ENCODE measurements around the gene CCDC183.

DNA sequence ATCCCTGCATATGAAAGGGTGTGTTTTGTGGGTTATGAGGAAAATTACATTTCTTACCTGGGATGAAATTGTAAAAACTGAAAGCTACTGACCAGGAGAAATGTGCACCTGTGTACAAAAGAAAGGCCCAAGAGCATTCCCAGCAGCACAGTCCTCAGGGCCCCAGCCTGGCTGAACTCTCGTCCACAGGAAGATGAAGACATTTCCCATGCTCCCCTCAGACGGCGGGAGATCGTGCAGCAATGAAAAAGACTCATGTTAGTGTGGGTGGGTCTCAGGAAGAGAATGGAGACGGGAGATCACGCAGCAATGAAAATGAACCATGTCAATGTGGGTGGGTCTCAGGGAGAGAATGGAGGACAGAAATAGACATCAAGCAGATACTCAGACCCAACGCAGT lies 19.2 kb upstream of the CCDC183 start:
- TF ChIP-seq, protein P1, sequence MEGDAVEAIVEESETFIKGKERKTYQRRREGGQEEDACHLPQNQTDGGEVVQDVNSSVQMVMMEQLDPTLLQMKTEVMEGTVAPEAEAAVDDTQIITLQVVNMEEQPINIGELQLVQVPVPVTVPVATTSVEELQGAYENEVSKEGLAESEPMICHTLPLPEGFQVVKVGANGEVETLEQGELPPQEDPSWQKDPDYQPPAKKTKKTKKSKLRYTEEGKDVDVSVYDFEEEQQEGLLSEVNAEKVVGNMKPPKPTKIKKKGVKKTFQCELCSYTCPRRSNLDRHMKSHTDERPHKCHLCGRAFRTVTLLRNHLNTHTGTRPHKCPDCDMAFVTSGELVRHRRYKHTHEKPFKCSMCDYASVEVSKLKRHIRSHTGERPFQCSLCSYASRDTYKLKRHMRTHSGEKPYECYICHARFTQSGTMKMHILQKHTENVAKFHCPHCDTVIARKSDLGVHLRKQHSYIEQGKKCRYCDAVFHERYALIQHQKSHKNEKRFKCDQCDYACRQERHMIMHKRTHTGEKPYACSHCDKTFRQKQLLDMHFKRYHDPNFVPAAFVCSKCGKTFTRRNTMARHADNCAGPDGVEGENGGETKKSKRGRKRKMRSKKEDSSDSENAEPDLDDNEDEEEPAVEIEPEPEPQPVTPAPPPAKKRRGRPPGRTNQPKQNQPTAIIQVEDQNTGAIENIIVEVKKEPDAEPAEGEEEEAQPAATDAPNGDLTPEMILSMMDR (IDR thresholded peaks at IDR 0.05) = no peak
- TF ChIP-seq POLR2A (IDR thresholded peaks at IDR 0.05) = no peak
